Osteocyte (in vitro differentiated cells): Measurements from ENCODE around the gene TGM2. TPM values are rescaled to one million over a fixed set of nuclear protein-coding genes. Genes with fewer than 3 reads are reported as not detected.

Experiments
- DNase-seq: peaks from one replicate; pipeline ENCODE4 v3.0.0; 2021; ENCODE audit warnings: mixed read lengths; ENCODE audit not compliant: unreplicated experiment; ENCODE audit errors: extremely low spot score
- H3K27ac Mint-ChIP-seq: one replicate; pipeline ENCODE4 v1.8.0; 2021; ENCODE audit warnings: mild to moderate bottlenecking, mixed read lengths; ENCODE audit not compliant: unreplicated experiment
- H3K27me3 Mint-ChIP-seq: one replicate; pipeline ENCODE4 v1.8.0; 2021; ENCODE audit warnings: mixed read lengths; ENCODE audit not compliant: unreplicated experiment
- H3K36me3 Mint-ChIP-seq: one replicate; pipeline ENCODE4 v1.8.0; 2021; ENCODE audit warnings: mixed read lengths; ENCODE audit not compliant: unreplicated experiment
- H3K4me1 Mint-ChIP-seq: one replicate; pipeline ENCODE4 v1.8.0; 2021; ENCODE audit warnings: mixed read lengths; ENCODE audit not compliant: unreplicated experiment
- H3K4me3 Mint-ChIP-seq: one replicate; pipeline ENCODE4 v1.8.0; 2021; ENCODE audit warnings: mild to moderate bottlenecking, moderate library complexity, mixed read lengths; ENCODE audit not compliant: unreplicated experiment
- H3K9me3 Mint-ChIP-seq: one replicate; pipeline ENCODE4 v1.8.0; 2021; ENCODE audit warnings: mixed read lengths; ENCODE audit not compliant: unreplicated experiment
- CTCF ChIP-seq: fragments of 200-600 bp; sonication (generic); IDR thresholded peaks from 2 replicates; pipeline ENCODE4 v1.5.0; 2021; ENCODE audit warnings: antibody characterized with exemption, mild to moderate bottlenecking, moderate library complexity
- total RNA-seq: library from RNA; stranded (reverse); gene quantifications from 2 replicates; pipeline ENCODE4 v1.2.1, GENCODE V29; 2021

TGM2 gene
- total RNA-seq, 1 donor from 2014 or later: 29.2 TPM

DNA sequence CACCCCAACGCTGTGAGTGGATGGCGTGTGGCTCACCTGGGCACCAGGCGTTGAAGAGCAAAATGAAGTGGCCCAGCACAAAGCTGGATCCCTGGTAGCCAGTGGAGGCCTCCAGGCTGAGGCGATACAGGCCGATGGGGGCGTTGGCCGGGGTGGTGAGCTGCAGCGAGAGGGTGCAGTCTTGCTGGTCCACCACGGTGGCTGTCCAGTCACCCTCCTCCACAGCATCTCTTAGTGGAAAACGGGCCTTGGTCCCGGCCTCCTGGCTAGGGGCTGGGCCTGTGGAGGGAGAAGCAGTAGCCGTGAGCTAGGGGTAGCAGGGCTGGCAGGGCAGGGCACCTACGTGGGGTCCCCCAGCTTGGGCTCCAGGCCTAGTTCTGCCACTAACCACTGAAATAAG, 9.3 kb downstream of the TGM2 start:
- no peaks in the 10 kb centered on the region for H3K9me3 Mint-ChIP-seq
- DNase-seq: no peak
- TF ChIP-seq CTCF: no peak
- H3K27me3 Mint-ChIP-seq: no peaks in the 10 kb centered on the region
- no peaks in the 10 kb centered on the region for H3K36me3 Mint-ChIP-seq
- H3K27ac Mint-ChIP-seq: no peak overlapping the region
- H3K4me1 Mint-ChIP-seq: peaks cover 38% of the 10 kb centered on the region
- no peak overlapping the region for H3K4me3 Mint-ChIP-seq

DNA sequence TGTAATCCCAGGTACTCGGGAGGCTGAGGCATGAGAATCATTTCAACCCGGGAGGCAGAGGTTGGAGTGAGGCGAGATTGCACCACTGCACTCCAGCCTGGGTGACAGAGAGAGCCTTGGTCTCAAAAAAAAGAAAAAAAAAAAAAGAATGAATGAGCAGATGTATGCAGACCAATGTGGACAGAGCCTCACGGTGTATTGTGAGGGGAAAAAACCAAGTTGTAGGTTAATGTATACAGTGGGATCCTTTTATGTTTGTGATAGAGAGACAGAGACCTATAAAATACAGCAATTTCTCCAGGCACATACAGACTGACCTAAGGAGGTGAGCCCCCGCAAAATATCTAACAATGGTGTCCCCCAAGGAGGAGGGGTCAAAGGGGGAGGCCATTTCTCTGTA, 11.7 kb downstream of the TGM2 start:
- DNase-seq: no peak
- H3K36me3 Mint-ChIP-seq: peaks cover 6% of the 10 kb centered on the region
- no peaks in the 10 kb centered on the region for H3K27me3 Mint-ChIP-seq
- TF ChIP-seq CTCF: no peak
- no peaks in the 10 kb centered on the region for H3K9me3 Mint-ChIP-seq
- H3K27ac Mint-ChIP-seq: no peak overlapping the region
- no peak overlapping the region for H3K4me3 Mint-ChIP-seq
- peaks cover 33% of the 10 kb centered on the region for H3K4me1 Mint-ChIP-seq

- H3K27me3 Mint-ChIP-seq: no peaks in the 10 kb centered on the region
- no peaks in the 10 kb centered on the region for H3K9me3 Mint-ChIP-seq
- peak overlapping the region; percentile 71 for H3K27ac Mint-ChIP-seq
- no peak for DNase-seq
- peaks cover 28% of the 10 kb centered on the region for H3K4me1 Mint-ChIP-seq
- TF ChIP-seq CTCF: no peak
- no peak overlapping the region for H3K4me3 Mint-ChIP-seq
- peaks cover 6% of the 10 kb centered on the region for H3K36me3 Mint-ChIP-seq
Observed at GRCh38 chr20:38152621-38153221, 12.3 kb downstream of the TGM2 start.

GRCh38 chr20:38152175-38152620, 12.9 kb downstream of the TGM2 start:
- H3K27ac Mint-ChIP-seq: peak overlapping the region; percentile 71
- peaks cover 24% of the 10 kb centered on the region for H3K4me1 Mint-ChIP-seq
- no peaks in the 10 kb centered on the region for H3K9me3 Mint-ChIP-seq
- TF ChIP-seq CTCF: no peak
- H3K27me3 Mint-ChIP-seq: no peaks in the 10 kb centered on the region
- peaks cover 6% of the 10 kb centered on the region for H3K36me3 Mint-ChIP-seq
- DNase-seq: no peak
- no peak overlapping the region for H3K4me3 Mint-ChIP-seq

GRCh38 chr20:38151455-38151854, 13.6 kb downstream of the TGM2 start:
- TF ChIP-seq CTCF: no peak
- Mint-ChIP-seq H3K36me3 (peaks cover 6% of the 10 kb centered on the region), H3K27me3 (no peaks in the 10 kb centered on the region), H3K27ac (peak overlapping the region; percentile 71), H3K4me1 (peaks cover 21% of the 10 kb centered on the region), H3K9me3 (no peaks in the 10 kb centered on the region), H3K4me3 (no peak overlapping the region)
- no peak for DNase-seq
